PC-9 (cell line): Measurements from ENCODE around the gene OGDHL. TPM values are rescaled to one million over a fixed set of nuclear protein-coding genes. Genes with fewer than 3 reads are reported as not detected.

Experiments used
- BruUV-seq: library from RNA; stranded (reverse); fragments of 400-500 nt; replicated peaks from 2 replicates; lab custom pipeline; 2021; lab: Mats Ljungman, UMichigan
- CTCF ChIA-PET: fragments of 300-600 bp; sonication (Branson Sonifier 250); formaldehyde crosslinking; loops from one replicate; lab custom pipeline; 2022; ENCODE audit warnings: antibody characterized with exemption; lab: Charles Lee
- POLR2A ChIA-PET: fragments of 300-600 bp; sonication (Branson Sonifier 250); formaldehyde crosslinking; loops from one replicate; lab custom pipeline; 2022; ENCODE audit warnings: antibody characterized with exemption; ENCODE audit not compliant: unreplicated experiment; lab: Charles Lee
- DNase-seq, 2 experiments: peaks; one replicate each; pipeline versions ENCODE4 v3.0.0 to v3.0.0-alpha.2; 2015 to 2022; ENCODE audit warnings: mixed read lengths in 1 of 2
- H2AFZ ChIP-seq: fragments of 200-600 bp; sonication (generic); 2 replicates; pipeline ENCODE4 v1.8.1; 2017; ENCODE audit warnings: antibody characterized with exemption
- H3F3A ChIP-seq: fragments of 200-600 bp; sonication (generic); 2 replicates; pipeline ENCODE4 v1.8.1; 2017; ENCODE audit warnings: antibody characterized with exemption, mild to moderate bottlenecking, low read depth; ENCODE audit not compliant: insufficient read depth
- H3K27ac ChIP-seq: fragments of 200-600 bp; sonication (generic); 2 replicates; pipeline ENCODE4 v1.6.1; 2016; ENCODE audit warnings: mixed run types
- H3K27me3 ChIP-seq: fragments of 200-600 bp; sonication (generic); 2 replicates; pipeline ENCODE4 v1.6.1; 2016; ENCODE audit warnings: low read depth, mixed run types; ENCODE audit not compliant: insufficient read depth
- H3K36me3 ChIP-seq: fragments of 200-600 bp; sonication (generic); 2 replicates; pipeline ENCODE4 v1.6.1; 2016; ENCODE audit warnings: low read depth, mixed run types
- H3K4me1 ChIP-seq: fragments of 200-600 bp; sonication (generic); replicated peaks from 2 replicates; pipeline ENCODE4 v1.6.1; 2016; ENCODE audit warnings: mixed run types; ENCODE audit not compliant: insufficient read depth
- H3K4me2 ChIP-seq: fragments of 200-600 bp; sonication (generic); 2 replicates; pipeline ENCODE4 v1.6.1; 2017; ENCODE audit warnings: mixed run types
- H3K4me3 ChIP-seq: fragments of 200-600 bp; sonication (generic); 2 replicates; pipeline ENCODE4 v1.6.1; 2016; ENCODE audit warnings: mixed run types
- H3K79me2 ChIP-seq: fragments of 200-600 bp; sonication (generic); 2 replicates; pipeline ENCODE4 v1.6.1; 2017; ENCODE audit warnings: low read depth, mixed run types
- H3K9me2 ChIP-seq: fragments of 200-600 bp; sonication (generic); 2 replicates; pipeline ENCODE4 v1.8.1; 2017; ENCODE audit warnings: mild to moderate bottlenecking; ENCODE audit not compliant: insufficient read depth
- H3K9me3 ChIP-seq: fragments of 200-600 bp; sonication (generic); 2 replicates; pipeline ENCODE4 v1.8.1; 2016; ENCODE audit warnings: low read depth; ENCODE audit not compliant: insufficient read depth
- H4K20me1 ChIP-seq: fragments of 200-600 bp; sonication (generic); 2 replicates; pipeline ENCODE4 v1.8.1; 2017; ENCODE audit not compliant: insufficient read depth
- EZH2 ChIP-seq: fragments of 200-600 bp; sonication (generic); IDR thresholded peaks from 2 replicates; pipeline ENCODE4 v1.8.0; 2017; ENCODE audit warnings: antibody characterized with exemption, low read depth
- intact Hi-C: fragments of 100-400 bp; cut with micrococcal nuclease; formaldehyde crosslinking; loops from one replicate; pipeline ENCODE4 v1.10.0; 2022; ENCODE audit not compliant: unreplicated experiment
- total RNA-seq: library from RNA; stranded (reverse); gene quantifications from 2 replicates; pipeline ENCODE4 v1.2.3, GENCODE V29; 2021
- TF ChIP-seq, protein P1 (sequence below): fragments of 200-600 bp; sonication (generic); conservative IDR thresholded peaks from 2 replicates; pipeline ENCODE4 v1.6.1; 2017; ENCODE audit warnings: mixed run types, antibody characterized with exemption, mild to moderate bottlenecking, moderate library complexity

OGDHL gene
- total RNA-seq, 1 experiment from 2014 or later: not detected

DNA sequence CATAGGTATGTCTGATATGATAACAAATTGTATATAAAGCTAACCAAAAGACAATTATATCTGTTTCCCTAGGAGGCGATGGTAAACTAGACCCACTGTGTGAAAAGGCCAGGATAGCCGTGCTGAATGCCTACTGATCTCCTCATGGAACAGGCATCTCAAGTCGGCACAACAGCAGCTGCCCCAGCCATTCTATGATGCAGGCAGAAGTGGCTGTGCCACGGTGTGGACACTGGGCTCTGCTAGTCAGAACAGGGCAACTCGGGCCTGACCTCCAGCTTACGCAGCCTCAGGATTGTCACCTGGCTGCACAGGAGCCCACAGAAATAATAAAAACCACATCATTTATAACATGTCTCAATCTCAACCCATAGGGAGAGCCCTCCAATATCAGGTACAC, 67.7 kb downstream of the OGDHL start:
- Histone ChIP-seq H3K4me2 (no peak overlapping the region), H3K4me3 (no peak overlapping the region), H3K27ac (no peak overlapping the region), H3K9me3 (no peaks in the 10 kb centered on the region), H3K79me2 (no peaks in the 10 kb centered on the region), H3F3A (no peaks in the 10 kb centered on the region), H4K20me1 (no peaks in the 10 kb centered on the region), H3K27me3 (peaks cover 24% of the 10 kb centered on the region), H3K36me3 (no peaks in the 10 kb centered on the region), H3K9me2 (no peaks in the 10 kb centered on the region), H3K4me1 (no peaks in the 10 kb centered on the region), H2AFZ (no peak overlapping the region)
- ChIA-PET POLR2A (no interaction called here), CTCF (no interaction called here)
- BruUV-seq: no TSS peak
- no peak for DNase-seq
- intact Hi-C loops: no loop called here
- TF ChIP-seq, protein P1, sequence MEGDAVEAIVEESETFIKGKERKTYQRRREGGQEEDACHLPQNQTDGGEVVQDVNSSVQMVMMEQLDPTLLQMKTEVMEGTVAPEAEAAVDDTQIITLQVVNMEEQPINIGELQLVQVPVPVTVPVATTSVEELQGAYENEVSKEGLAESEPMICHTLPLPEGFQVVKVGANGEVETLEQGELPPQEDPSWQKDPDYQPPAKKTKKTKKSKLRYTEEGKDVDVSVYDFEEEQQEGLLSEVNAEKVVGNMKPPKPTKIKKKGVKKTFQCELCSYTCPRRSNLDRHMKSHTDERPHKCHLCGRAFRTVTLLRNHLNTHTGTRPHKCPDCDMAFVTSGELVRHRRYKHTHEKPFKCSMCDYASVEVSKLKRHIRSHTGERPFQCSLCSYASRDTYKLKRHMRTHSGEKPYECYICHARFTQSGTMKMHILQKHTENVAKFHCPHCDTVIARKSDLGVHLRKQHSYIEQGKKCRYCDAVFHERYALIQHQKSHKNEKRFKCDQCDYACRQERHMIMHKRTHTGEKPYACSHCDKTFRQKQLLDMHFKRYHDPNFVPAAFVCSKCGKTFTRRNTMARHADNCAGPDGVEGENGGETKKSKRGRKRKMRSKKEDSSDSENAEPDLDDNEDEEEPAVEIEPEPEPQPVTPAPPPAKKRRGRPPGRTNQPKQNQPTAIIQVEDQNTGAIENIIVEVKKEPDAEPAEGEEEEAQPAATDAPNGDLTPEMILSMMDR: no peak
- TF ChIP-seq EZH2: no peak

DNA sequence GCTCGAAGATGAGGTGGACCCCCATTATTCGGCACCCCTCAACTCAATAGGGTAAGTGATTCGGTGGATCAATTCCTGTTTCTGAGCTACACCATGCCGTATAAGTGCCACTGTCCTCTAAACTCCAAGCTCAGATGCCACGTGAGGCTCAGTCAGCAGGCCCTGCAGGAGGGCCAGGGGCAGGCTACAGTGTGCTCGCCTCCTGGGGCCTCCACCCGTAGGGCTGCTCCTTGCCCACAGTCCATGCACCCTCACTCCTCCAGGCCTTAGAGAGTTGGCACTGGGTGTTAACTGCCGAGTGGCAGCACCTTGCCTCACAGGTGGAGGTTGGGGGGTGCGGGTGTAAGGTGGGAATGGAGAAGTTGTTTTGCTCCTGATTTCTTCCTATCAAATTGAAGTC, 70.5 kb downstream of the OGDHL start:
- no TSS peak for BruUV-seq

DNA sequence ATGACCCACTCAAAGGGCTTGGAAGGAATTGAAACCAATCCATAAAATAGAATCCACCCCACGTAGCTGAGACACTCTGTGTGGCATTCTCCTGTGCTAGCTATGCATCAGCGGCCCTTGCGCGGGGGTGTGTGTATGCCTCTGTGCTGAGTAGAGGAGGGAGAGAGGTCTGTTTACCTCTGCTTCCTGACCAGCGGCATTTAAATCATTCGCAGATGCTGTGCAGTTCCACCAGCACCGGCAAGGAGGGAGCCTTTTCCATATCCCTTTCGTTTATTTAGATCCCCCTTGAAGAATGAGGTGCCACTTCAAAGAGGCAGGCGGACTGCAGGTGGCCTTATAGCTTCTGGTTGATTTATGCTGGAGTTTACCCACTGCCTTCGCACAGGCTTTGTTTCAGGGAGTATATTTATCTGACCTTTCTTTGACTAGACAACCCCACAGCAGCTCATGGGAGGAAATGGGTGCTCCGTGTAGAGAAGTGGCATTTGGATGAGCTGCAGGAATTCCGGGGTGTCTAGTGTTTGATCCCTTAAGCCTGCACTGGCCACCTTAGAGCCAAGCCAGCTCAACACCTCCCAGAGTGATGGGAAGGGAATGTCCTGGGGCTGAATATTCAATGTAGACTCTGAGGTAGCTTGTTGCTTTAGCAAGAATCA, 71.3 kb downstream of the OGDHL start:
- no peaks in the 10 kb centered on the region for H3K36me3 ChIP-seq
- H3K9me3 ChIP-seq: peaks cover 11% of the 10 kb centered on the region
- H3K27ac ChIP-seq: no peak overlapping the region
- DNase-seq: no peak
- no peak overlapping the region for H2AFZ ChIP-seq
- H4K20me1 ChIP-seq: no peaks in the 10 kb centered on the region
- H3K4me2 ChIP-seq: no peak overlapping the region
- H3K79me2 ChIP-seq: no peaks in the 10 kb centered on the region
- no TSS peak for BruUV-seq
- intact Hi-C loops: no loop called here
- CTCF ChIA-PET: no interaction called here
- POLR2A ChIA-PET: no interaction called here
- H3K4me1 ChIP-seq: no peaks in the 10 kb centered on the region
- H3K27me3 ChIP-seq: peaks cover 19% of the 10 kb centered on the region
- H3K9me2 ChIP-seq: no peaks in the 10 kb centered on the region
- TF ChIP-seq, protein P1: no peak
- no peak for TF ChIP-seq EZH2
- no peaks in the 10 kb centered on the region for H3F3A ChIP-seq
- no peak overlapping the region for H3K4me3 ChIP-seq

More for the DNA sequence above, 70.5 kb downstream of the OGDHL start:
- peaks cover 24% of the 10 kb centered on the region for H3K27me3 ChIP-seq
- no peaks in the 10 kb centered on the region for H3F3A ChIP-seq
- H3K79me2 ChIP-seq: no peaks in the 10 kb centered on the region
- no peaks in the 10 kb centered on the region for H4K20me1 ChIP-seq
- CTCF ChIA-PET: no interaction called here
- no peak for TF ChIP-seq EZH2
- TF ChIP-seq, protein P1: no peak
- POLR2A ChIA-PET: no interaction called here
- no peak for DNase-seq
- no peaks in the 10 kb centered on the region for H3K4me1 ChIP-seq
- H3K9me2 ChIP-seq: no peaks in the 10 kb centered on the region
- peaks cover 9% of the 10 kb centered on the region; the same call in 1 of the 2 replicates for H3K9me3 ChIP-seq
- intact Hi-C loops: no loop called here
- H3K27ac ChIP-seq: no peak overlapping the region
- H3K4me2 ChIP-seq: no peak overlapping the region
- H2AFZ ChIP-seq: no peak overlapping the region
- H3K36me3 ChIP-seq: no peaks in the 10 kb centered on the region
- H3K4me3 ChIP-seq: no peak overlapping the region
